H1 (cell line): ENCODE measurements around the gene PIM1. TPM values are rescaled to one million over a fixed set of nuclear protein-coding genes. Genes with fewer than 3 reads are reported as not detected.

ENCODE experiments used
- ATF3 ChIP-seq: IDR thresholded peaks from 2 replicates; pipeline ENCODE4 v1.6.1; 2011; ENCODE audit warnings: low read depth, mild to moderate bottlenecking, low read length; ENCODE audit not compliant: insufficient read depth
- CHD7 ChIP-seq: fragments of 300-600 bp; sonication (generic); IDR thresholded peaks from 2 replicates; pipeline ENCODE4 v1.7.1; 2012; ENCODE audit warnings: low read length, moderate library complexity, mild to moderate bottlenecking, inconsistent platforms; ENCODE audit not compliant: insufficient replicate concordance
- MAFK ChIP-seq: IDR thresholded peaks from 2 replicates; pipeline ENCODE4 v1.6.1; 2012; ENCODE audit warnings: low read depth, mild to moderate bottlenecking, improper control_type of control experiment, low read length
- POLR2AphosphoS5 ChIP-seq: IDR thresholded peaks from 2 replicates; pipeline ENCODE4 v1.6.1; 2011; ENCODE audit warnings: low read depth, low read length
- polyA plus RNA-seq, 7 experiments: library from polyadenylated mRNA; depleted of rRNA in 3 of 7; stranded (reverse) in 5 of 7; unstranded in 2 of 7; fragments of >200 nt in 5 of 7; fragments of 200-250 nt in 2 of 7; gene quantifications; 1 replicate in 5 of 7; 2 replicates in 1 of 7; 4 replicates in 1 of 7; pipeline versions ENCODE4 v1.2.1 to v1.2.3, GENCODE V29; 2011 to 2013; ENCODE audit warnings: missing spikeins in 2 of 7, mixed read lengths in 2 of 7
- total RNA-seq: library from RNA; stranded (reverse); fragmentation: NEBNext Ultra II Directional; extraction: Animal tissue kit (Norgen Biotek cat#: 25700); gene quantifications from 2 replicates; pipeline ENCODE4 v1.2.1, GENCODE V29; 2021

The PIM1 gene
- total and polyA plus RNA-seq, 2 of the 8 experiments (the other 6 are each of a cell fraction or from before 2014, with no cell fraction given), result 25.5 to 94.9 TPM

- TF ChIP-seq ATF3 (no peak), POLR2AphosphoS5 (no peak), MAFK (no peak), CHD7 (no peak)
Observed at GRCh38 chr6:37143585-37143984, 26.4 kb upstream of the PIM1 start (continued).
